ENCODE results near the gene RTP4.

DNA sequence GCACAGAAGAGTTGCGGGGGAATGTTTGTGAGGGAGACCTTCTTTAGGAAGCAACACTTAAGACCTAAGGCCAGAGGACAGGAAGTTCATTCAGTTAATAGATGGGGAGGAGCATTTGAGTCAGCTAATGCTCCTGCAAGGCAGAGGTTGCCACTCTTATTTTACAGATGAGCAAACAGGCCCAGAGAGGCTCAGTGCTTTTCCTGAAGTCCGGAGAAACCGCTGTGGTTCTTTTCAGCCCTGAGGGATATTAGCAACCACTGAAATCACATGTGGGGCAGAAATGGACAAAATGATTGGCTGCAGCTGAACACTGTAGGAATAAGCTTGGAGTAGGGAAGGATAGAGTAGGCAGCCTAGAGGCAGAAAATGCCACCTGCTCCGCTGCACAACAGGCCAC, 33.3 kb upstream of the RTP4 start:
- TF ChIP-seq, protein P1, sequence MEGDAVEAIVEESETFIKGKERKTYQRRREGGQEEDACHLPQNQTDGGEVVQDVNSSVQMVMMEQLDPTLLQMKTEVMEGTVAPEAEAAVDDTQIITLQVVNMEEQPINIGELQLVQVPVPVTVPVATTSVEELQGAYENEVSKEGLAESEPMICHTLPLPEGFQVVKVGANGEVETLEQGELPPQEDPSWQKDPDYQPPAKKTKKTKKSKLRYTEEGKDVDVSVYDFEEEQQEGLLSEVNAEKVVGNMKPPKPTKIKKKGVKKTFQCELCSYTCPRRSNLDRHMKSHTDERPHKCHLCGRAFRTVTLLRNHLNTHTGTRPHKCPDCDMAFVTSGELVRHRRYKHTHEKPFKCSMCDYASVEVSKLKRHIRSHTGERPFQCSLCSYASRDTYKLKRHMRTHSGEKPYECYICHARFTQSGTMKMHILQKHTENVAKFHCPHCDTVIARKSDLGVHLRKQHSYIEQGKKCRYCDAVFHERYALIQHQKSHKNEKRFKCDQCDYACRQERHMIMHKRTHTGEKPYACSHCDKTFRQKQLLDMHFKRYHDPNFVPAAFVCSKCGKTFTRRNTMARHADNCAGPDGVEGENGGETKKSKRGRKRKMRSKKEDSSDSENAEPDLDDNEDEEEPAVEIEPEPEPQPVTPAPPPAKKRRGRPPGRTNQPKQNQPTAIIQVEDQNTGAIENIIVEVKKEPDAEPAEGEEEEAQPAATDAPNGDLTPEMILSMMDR (IDR thresholded peaks at IDR 0.05), result no peak
- TF ChIP-seq, protein P2, sequence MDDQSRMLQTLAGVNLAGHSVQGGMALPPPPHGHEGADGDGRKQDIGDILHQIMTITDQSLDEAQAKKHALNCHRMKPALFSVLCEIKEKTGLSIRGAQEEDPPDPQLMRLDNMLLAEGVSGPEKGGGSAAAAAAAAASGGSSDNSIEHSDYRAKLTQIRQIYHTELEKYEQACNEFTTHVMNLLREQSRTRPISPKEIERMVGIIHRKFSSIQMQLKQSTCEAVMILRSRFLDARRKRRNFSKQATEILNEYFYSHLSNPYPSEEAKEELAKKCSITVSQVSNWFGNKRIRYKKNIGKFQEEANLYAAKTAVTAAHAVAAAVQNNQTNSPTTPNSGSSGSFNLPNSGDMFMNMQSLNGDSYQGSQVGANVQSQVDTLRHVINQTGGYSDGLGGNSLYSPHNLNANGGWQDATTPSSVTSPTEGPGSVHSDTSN (IDR thresholded peaks at IDR 0.05), result no peak
- TF ChIP-seq KDM1A (IDR thresholded peaks at IDR 0.05; ENCODE audit: low read depth) (no peak), ZSCAN20 (CRISPR knock-in tag; IDR thresholded peaks at IDR 0.05) (no peak), KDM5A (IDR thresholded peaks at IDR 0.05) (no peak), CHD2 (IDR thresholded peaks at IDR 0.05; ENCODE audit: low read length, partially characterized antibody) (no peak), POLR2A (IDR thresholded peaks at IDR 0.05; ENCODE audit: low read length) (no peak), EHF (CRISPR knock-in tag; IDR thresholded peaks at IDR 0.05) (no peak), NPAS2 (CRISPR knock-in tag; IDR thresholded peaks at IDR 0.05; ENCODE audit: borderline replicate concordance) (no peak), MAFK (IDR thresholded peaks at IDR 0.05; ENCODE audit: partially characterized antibody) (no peak), FOSL2 (IDR thresholded peaks at IDR 0.05) (no peak), FOSL2 (CRISPR knock-in tag; IDR thresholded peaks at IDR 0.05) (no peak)
- TF ChIP-seq, protein P3, sequence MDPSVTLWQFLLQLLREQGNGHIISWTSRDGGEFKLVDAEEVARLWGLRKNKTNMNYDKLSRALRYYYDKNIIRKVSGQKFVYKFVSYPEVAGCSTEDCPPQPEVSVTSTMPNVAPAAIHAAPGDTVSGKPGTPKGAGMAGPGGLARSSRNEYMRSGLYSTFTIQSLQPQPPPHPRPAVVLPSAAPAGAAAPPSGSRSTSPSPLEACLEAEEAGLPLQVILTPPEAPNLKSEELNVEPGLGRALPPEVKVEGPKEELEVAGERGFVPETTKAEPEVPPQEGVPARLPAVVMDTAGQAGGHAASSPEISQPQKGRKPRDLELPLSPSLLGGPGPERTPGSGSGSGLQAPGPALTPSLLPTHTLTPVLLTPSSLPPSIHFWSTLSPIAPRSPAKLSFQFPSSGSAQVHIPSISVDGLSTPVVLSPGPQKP (IDR thresholded peaks at IDR 0.05; ENCODE audit: low read depth, low read length), result no peak

All from A549 (cell line).